PC-9 (cell line): Measurements from ENCODE around the gene CD8B2.
"Not testable (repeated sequence)": the region's sequence is repeated elsewhere in the genome, so short reads cannot be mapped to it uniquely, and the experiment has no call there.

ENCODE experiments used
- EZH2 ChIP-seq: fragments of 200-600 bp; sonication (generic); IDR thresholded peaks from 2 replicates; pipeline ENCODE4 v1.8.0; 2017; ENCODE audit warnings: antibody characterized with exemption, low read depth
- TF ChIP-seq, protein P1 (sequence below): fragments of 200-600 bp; sonication (generic); conservative IDR thresholded peaks from 2 replicates; pipeline ENCODE4 v1.6.1; 2017; ENCODE audit warnings: mixed run types, antibody characterized with exemption, mild to moderate bottlenecking, moderate library complexity

DNA sequence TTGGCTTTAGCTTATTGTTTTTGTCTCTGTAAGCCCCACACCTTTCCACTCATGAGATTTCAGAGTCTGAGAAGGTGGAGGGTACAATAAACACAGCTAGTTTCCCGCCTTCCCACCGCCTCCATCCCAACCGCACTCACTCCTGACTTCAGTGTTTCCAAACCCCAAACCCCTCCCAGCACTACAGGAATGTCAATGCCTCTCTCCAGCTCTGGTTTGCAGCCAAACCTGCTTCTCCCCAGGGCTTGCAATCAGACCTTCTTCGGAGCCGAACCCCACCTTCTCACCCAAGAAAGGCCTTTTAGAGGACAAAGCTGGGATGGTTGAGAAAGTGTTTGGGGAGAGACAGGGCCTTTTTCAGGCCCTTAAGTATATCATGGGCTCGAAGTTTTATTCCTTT lies 5.7 kb downstream of the CD8B2 start:
- TF ChIP-seq EZH2, result not testable (repeated sequence)
- TF ChIP-seq, protein P1, sequence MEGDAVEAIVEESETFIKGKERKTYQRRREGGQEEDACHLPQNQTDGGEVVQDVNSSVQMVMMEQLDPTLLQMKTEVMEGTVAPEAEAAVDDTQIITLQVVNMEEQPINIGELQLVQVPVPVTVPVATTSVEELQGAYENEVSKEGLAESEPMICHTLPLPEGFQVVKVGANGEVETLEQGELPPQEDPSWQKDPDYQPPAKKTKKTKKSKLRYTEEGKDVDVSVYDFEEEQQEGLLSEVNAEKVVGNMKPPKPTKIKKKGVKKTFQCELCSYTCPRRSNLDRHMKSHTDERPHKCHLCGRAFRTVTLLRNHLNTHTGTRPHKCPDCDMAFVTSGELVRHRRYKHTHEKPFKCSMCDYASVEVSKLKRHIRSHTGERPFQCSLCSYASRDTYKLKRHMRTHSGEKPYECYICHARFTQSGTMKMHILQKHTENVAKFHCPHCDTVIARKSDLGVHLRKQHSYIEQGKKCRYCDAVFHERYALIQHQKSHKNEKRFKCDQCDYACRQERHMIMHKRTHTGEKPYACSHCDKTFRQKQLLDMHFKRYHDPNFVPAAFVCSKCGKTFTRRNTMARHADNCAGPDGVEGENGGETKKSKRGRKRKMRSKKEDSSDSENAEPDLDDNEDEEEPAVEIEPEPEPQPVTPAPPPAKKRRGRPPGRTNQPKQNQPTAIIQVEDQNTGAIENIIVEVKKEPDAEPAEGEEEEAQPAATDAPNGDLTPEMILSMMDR, result not testable (repeated sequence)
